ENCODE results near the gene CFAP45.

- TF ChIP-seq POLR2A (IDR thresholded peaks at IDR 0.05): no peak
- TF ChIP-seq, protein P1, sequence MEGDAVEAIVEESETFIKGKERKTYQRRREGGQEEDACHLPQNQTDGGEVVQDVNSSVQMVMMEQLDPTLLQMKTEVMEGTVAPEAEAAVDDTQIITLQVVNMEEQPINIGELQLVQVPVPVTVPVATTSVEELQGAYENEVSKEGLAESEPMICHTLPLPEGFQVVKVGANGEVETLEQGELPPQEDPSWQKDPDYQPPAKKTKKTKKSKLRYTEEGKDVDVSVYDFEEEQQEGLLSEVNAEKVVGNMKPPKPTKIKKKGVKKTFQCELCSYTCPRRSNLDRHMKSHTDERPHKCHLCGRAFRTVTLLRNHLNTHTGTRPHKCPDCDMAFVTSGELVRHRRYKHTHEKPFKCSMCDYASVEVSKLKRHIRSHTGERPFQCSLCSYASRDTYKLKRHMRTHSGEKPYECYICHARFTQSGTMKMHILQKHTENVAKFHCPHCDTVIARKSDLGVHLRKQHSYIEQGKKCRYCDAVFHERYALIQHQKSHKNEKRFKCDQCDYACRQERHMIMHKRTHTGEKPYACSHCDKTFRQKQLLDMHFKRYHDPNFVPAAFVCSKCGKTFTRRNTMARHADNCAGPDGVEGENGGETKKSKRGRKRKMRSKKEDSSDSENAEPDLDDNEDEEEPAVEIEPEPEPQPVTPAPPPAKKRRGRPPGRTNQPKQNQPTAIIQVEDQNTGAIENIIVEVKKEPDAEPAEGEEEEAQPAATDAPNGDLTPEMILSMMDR (IDR thresholded peaks at IDR 0.05): no peak
Measured at GRCh38 chr1:159835862-159836525, 64.0 kb downstream of the CFAP45 start.
